ENCODE measurements around the gene GALK1.

The GALK1 gene

GRCh38 chr17:75739801-75740200, 25.2 kb downstream of the GALK1 start:
- Histone ChIP-seq H3K4me2 (peak overlapping the region in 3 of 11 experiments; percentile 77 to 88 (median 78); a peak in 2 of 22 replicates), H3K9ac (no peak overlapping the region; a peak in 2 of 22 replicates), H3K36me3 (no peaks in the 10 kb centered on the region), H3K4me3 (no peak overlapping the region), H3K27me3 (no peaks in the 10 kb centered on the region), H3K4me1 (peaks cover 17 to 57% (median 31%) of the 10 kb centered on the region in 10 experiments), H4K20me1 (no peaks in the 10 kb centered on the region), H3K27ac (peak overlapping the region in 6 of 11 experiments; percentile 28 to 90 (median 82); a peak in 10 of 22 replicates), H3K9me3 (replicated peaks in 1 of 11) (no peaks in the 10 kb centered on the region)
- no peak for TF ChIP-seq Cebpa-rat (IDR thresholded peaks at IDR 0.05)

GRCh38 chr17:75739174-75739573, 25.8 kb downstream of the GALK1 start:
- Histone ChIP-seq H3K4me3 (no peak overlapping the region), H3K27me3 (no peaks in the 10 kb centered on the region), H3K4me2 (peak overlapping the region in 10 of 11 experiments; percentile 59 to 88 (median 78); a peak in 10 of 22 replicates), H3K9me3 (replicated peaks in 1 of 11) (no peaks in the 10 kb centered on the region), H3K36me3 (no peaks in the 10 kb centered on the region), H4K20me1 (no peaks in the 10 kb centered on the region), H3K9ac (peak overlapping the region in 3 of 11 experiments; percentile 41 to 71 (median 46); a peak in 5 of 22 replicates), H3K4me1 (peaks cover 23 to 63% (median 36%) of the 10 kb centered on the region in 10 experiments), H3K27ac (peak overlapping the region in 9 of 11 experiments; percentile 66 to 90 (median 80); a peak in 14 of 22 replicates)
- TF ChIP-seq Cebpa-rat (IDR thresholded peaks at IDR 0.05): no peak

GRCh38 chr17:75738218-75738802, 26.7 kb downstream of the GALK1 start:
- Histone ChIP-seq H4K20me1 (no peaks in the 10 kb centered on the region), H3K9me3 (replicated peaks in 1 of 11) (no peaks in the 10 kb centered on the region), H3K4me2 (peak overlapping the region; percentile 59 to 88 (median 77)), H3K27me3 (no peaks in the 10 kb centered on the region), H3K36me3 (no peaks in the 10 kb centered on the region), H3K4me1 (peaks cover 24 to 65% (median 37%) of the 10 kb centered on the region in 10 experiments), H3K4me3 (no peak overlapping the region), H3K9ac (peak overlapping the region in 9 of 11 experiments; percentile 9 to 71 (median 56); a peak in 15 of 22 replicates), H3K27ac (peak overlapping the region in 10 of 11 experiments; percentile 66 to 90 (median 78); a peak in 20 of 22 replicates)
- TF ChIP-seq Cebpa-rat (IDR thresholded peaks at IDR 0.05): no peak

DNA sequence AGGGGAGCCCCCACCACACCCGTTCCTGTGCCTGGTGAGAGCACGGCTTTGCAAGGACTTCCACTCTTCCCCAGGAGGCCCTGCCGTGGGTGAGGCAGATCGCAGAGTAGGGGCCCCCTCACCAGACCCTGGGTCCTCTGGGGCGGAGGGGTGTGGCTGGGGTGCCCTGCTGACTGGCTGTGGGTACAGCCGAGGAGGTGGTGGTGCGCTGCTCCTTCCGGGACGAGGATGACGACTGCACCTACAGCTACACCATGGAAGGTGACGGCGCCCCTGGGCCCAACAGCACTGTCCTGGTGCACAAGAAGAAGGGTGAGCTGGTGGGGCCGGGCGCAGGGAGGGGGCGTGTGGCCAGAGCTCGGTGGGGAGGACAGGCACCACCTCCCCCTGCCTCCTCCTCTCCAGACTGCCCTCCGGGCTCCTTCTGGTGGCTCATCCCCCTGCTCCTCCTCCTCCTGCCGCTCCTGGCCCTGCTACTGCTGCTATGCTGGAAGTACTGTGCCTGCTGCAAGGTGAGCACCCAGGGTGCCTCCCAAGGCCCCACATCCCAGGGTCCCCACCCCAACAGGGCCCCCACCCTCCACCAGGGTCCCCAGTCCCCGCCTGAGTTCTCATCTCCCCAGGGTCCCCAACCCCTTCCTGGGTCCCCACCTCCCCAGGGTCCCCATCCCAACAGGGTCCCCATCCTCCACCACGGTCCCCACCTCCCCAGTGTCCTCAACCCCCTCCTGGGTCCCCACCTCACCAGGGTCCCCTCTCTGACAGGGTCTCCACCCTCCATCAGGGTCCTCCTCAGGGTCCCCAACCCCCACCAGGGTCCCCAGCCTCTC, 27.6 kb downstream of the GALK1 start:
- Histone ChIP-seq H4K20me1 (no peaks in the 10 kb centered on the region), H3K9me3 (replicated peaks in 1 of 11) (no peaks in the 10 kb centered on the region), H3K4me1 (peaks cover 24 to 65% (median 37%) of the 10 kb centered on the region in 10 experiments), H3K4me3 (no peak overlapping the region), H3K27ac (peak overlapping the region; percentile 54 to 90 (median 77); a peak in 20 of 22 replicates), H3K4me2 (peak overlapping the region; percentile 59 to 88 (median 77); a peak in 21 of 22 replicates), H3K9ac (peak overlapping the region in 8 of 11 experiments; percentile 9 to 71 (median 56); a peak in 12 of 22 replicates), H3K36me3 (no peaks in the 10 kb centered on the region), H3K27me3 (no peaks in the 10 kb centered on the region)
- TF ChIP-seq Cebpa-rat (IDR thresholded peaks at IDR 0.05): no peak

DNA sequence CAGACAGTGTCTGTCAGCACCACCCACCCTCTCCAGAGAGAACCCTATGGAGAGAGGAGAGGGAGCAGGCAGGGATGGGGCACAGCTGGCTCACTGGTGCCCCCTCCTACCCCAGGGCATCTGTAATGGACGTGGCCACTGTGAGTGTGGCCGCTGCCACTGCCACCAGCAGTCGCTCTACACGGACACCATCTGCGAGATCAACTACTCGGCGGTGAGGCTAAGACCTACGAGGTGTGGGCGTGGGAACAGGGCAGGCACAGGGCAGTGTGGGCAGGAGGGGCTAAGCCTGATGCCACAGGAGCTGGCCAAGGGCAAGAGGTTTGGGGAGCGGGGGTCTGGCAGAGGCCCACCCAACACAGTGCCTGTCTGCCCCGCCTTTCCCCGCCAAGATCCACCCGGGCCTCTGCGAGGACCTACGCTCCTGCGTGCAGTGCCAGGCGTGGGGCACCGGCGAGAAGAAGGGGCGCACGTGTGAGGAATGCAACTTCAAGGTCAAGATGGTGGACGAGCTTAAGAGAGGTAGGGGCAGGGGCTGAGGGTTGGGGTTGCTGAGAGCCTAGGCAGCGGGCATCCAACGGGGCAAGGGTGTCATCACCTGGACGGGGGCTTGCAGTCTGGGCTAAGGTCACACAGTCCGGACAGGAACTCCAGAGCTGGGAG, 28.7 kb downstream of the GALK1 start:
- Histone ChIP-seq H3K4me3 (no peak overlapping the region), H3K27me3 (no peaks in the 10 kb centered on the region), H3K4me1 (peaks cover 24 to 65% (median 37%) of the 10 kb centered on the region in 10 experiments), H3K9me3 (replicated peaks in 1 of 11) (no peaks in the 10 kb centered on the region), H4K20me1 (no peaks in the 10 kb centered on the region), H3K27ac (peak overlapping the region in 8 of 11 experiments; percentile 59 to 90 (median 80); a peak in 14 of 22 replicates), H3K4me2 (peak overlapping the region in 4 of 11 experiments; percentile 77 to 88 (median 80); a peak in 8 of 22 replicates), H3K36me3 (no peaks in the 10 kb centered on the region), H3K9ac (peak overlapping the region in 1 of 11 experiments; percentile 69; a peak in 2 of 22 replicates)
- TF ChIP-seq Cebpa-rat (IDR thresholded peaks at IDR 0.05): no peak

GRCh38 chr17:75734674-75735294, 30.2 kb downstream of the GALK1 start:
- no peaks in the 10 kb centered on the region for H3K27me3 ChIP-seq
- H3K4me3 ChIP-seq: no peak overlapping the region
- peak overlapping the region in 8 of 11 experiments; percentile 10 to 64 (median 29); a peak in 8 of 22 replicates for H3K27ac ChIP-seq
- no peak for TF ChIP-seq Cebpa-rat (IDR thresholded peaks at IDR 0.05)
- no peaks in the 10 kb centered on the region for H3K36me3 ChIP-seq
- peaks cover 28 to 54% (median 37%) of the 10 kb centered on the region in 10 experiments for H3K4me1 ChIP-seq
- peak overlapping the region in 10 of 11 experiments; percentile 17 to 61 (median 46); a peak in 19 of 22 replicates for H3K4me2 ChIP-seq
- peak overlapping the region in 5 of 11 experiments; percentile 14 to 46 (median 39); a peak in 4 of 22 replicates for H3K9ac ChIP-seq
- no peaks in the 10 kb centered on the region for H3K9me3 ChIP-seq (replicated peaks in 1 of 11)
- H4K20me1 ChIP-seq: no peaks in the 10 kb centered on the region

GRCh38 chr17:75733471-75733870, 31.5 kb downstream of the GALK1 start:
- no peaks in the 10 kb centered on the region for H3K36me3 ChIP-seq
- no peak overlapping the region for H3K9ac ChIP-seq
- no peak overlapping the region for H3K4me3 ChIP-seq
- no peaks in the 10 kb centered on the region for H3K27me3 ChIP-seq
- no peak overlapping the region; a peak in 1 of 22 replicates for H3K27ac ChIP-seq
- H3K9me3 ChIP-seq (replicated peaks in 1 of 11): no peaks in the 10 kb centered on the region
- no peak overlapping the region for H3K4me2 ChIP-seq
- H3K4me1 ChIP-seq: peaks cover 24 to 41% (median 28%) of the 10 kb centered on the region in 10 experiments
- H4K20me1 ChIP-seq: no peaks in the 10 kb centered on the region
- no peak for TF ChIP-seq Cebpa-rat (IDR thresholded peaks at IDR 0.05)

GRCh38 chr17:75731716-75732498, 33.1 kb downstream of the GALK1 start:
- no peak for TF ChIP-seq Cebpa-rat (IDR thresholded peaks at IDR 0.05)
- no peak overlapping the region for H3K4me3 ChIP-seq
- no peaks in the 10 kb centered on the region for H3K9me3 ChIP-seq (replicated peaks in 1 of 11)
- H3K36me3 ChIP-seq: no peaks in the 10 kb centered on the region
- H3K4me2 ChIP-seq: no peak overlapping the region
- H3K27ac ChIP-seq: no peak overlapping the region
- H3K4me1 ChIP-seq: peaks cover 10 to 25% (median 15%) of the 10 kb centered on the region in 10 experiments; a peak in 19 of 20 replicates
- no peak overlapping the region for H3K9ac ChIP-seq
- no peaks in the 10 kb centered on the region for H3K27me3 ChIP-seq
- H4K20me1 ChIP-seq: no peaks in the 10 kb centered on the region
